Amygdala (tissue), 56 donors: ENCODE data around the gene PRSS57.

Source experiments
- DNase-seq, 56 donors: peaks; one replicate each; lab custom pipeline; 2025; lab: John Stamatoyannopoulos, UW

Gene PRSS57

GRCh38 chr19:656751-657559, 38.3 kb downstream of the PRSS57 start:
- no peak for DNase-seq

DNA sequence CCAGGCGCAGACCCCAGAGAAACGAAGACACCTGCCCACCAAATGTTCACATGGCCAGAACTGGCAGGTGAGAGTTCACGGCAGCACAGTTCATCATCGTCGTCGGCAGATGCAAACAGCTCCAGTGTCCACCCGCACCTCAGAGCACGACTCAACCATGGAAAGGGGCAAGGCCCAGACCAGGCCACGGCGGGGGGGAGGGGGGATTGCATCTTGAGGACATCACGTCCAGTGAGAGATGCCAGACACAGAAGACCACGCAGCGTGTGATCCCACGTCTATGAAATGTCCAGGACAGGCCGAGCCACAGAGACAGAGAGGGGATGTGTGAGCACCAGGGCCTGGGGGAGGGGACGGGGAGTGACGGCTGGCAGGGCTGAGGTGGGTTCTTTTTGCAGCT, 39.6 kb downstream of the PRSS57 start:
- no peak for DNase-seq

- no peak for DNase-seq
Observed at GRCh38 chr19:653425-653824, 41.8 kb downstream of the PRSS57 start.

DNA sequence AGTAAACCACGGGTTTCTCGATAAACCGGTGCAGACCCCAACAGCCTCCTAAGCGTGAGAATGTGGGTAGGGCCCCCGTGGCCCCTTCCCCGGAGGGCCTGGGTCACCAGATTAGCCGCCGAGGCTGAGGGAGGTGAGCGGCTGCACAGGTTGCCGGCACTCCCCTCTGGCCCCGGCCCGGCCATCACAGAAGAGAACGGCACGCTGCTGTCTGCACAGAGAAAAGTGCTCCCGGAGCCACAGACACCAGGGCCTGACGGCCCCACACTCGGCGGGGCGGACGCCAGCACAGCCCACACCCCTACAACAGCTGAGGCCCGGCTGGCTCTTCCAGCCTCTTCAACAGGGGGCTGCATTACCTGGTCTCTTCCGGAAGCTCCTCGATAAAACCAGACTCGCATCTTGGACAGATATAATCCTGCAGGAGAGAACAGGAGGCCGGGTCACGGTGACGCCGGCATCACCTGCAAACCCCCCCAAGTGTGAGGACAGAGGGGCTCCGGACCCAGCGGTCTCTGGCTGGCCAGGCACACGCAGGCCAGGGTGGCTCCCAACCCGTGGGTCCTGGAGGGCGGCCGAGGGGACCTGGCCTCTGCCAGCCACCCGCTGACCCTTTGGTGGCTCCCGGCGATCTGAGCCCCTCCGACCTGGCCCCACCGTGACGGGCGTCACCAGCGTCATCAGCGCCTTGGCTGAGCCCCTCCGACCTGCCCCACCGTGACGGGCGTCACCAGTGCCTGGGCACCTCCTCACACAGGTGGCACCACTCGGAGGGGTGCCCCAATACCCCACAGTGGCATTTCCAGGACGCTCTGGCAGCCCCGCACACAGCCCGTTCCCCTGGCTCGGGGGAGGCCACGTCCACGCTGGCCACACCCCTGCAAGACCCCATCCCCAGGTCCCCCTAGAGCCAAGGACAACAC, 42.5 kb downstream of the PRSS57 start:
- no peak for DNase-seq

- DNase-seq, result no peak
Observed at GRCh38 chr19:651991-652390, 43.3 kb downstream of the PRSS57 start.

DNA sequence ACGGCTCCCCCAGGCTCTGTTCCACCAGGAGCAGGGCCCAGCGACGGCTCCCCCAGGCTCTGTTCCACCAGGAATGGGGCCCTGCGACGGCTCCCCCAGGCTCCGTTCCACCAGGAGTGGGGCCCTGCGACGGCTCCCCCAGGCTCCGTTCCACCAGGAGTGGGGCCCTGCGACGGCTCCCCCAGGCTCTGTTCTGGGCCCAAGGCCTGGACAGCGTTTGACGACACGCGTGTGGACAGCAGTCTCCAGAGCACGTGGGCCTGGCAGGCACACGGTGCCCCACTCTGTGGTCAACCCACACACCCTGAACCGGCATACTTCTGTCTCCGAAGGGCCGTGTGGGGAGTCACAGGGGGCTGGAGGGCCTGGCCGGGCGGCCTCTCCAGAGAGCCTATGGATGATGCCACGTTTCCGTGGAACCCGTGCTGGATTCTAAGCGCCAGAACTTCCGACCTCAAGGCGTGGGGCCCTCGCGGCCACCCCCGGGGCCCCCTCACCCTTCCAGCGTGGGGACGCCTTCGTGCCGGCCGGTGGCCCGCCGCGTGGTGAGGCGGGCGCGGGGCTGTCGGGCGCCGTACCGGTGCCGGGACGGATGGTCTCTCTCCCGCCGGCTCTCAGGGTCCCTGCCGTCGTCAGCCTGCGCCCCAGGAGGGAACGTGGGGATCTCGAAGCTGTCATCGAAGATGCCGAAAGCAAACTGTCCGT, 44.0 kb downstream of the PRSS57 start:
- DNase-seq, result no peak

GRCh38 chr19:650121-650520, 45.1 kb downstream of the PRSS57 start:
- DNase-seq, result no peak

DNA sequence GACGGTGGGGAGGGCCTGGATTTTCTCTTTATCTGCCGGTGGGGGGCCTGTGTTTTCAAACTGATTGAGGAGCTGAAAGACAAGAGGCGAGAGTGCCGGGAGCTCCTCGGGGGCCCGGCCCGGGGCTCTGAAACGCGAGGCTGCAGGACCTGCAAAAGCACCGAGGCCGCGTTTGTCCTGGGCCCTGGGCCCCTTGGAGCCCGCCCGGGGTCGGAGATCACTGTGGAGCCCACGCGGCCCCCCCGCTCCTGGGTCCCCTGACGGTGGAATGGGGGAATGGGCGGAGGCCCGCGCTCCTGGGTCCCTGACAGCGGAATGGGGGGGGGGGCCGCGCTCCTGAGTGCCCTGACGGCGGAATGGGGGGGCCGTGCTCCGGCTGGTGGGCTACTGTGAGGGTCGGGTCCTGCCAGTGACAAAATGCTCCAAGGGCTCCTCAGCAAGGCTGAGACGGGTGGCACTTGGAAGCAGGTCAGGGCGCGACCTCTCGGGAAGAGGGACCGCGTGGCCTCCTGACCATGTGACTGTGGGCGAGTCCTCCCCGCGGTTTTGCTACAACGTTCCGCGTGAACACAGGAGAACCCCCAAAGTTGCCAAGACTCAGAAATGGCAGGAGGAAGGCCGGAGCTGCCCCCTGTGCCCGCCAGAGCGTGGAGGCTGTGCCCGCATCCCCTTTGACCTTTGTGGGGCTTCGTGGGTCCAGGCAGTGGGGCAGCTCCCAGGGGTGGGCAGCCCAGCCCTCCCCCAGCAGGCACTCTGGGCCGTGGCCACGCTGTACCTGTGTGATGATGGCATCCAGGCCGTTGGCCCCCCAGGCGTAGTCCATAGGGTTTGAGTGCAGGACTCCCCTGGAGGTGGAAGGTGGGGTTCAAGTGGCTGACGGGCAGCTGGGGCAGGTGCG, 46.1 kb downstream of the PRSS57 start:
- peak in 1 of 56 donors; percentile 10 for DNase-seq

- DNase-seq, result no peak
Observed at GRCh38 chr19:648305-648704, 46.9 kb downstream of the PRSS57 start.

DNA sequence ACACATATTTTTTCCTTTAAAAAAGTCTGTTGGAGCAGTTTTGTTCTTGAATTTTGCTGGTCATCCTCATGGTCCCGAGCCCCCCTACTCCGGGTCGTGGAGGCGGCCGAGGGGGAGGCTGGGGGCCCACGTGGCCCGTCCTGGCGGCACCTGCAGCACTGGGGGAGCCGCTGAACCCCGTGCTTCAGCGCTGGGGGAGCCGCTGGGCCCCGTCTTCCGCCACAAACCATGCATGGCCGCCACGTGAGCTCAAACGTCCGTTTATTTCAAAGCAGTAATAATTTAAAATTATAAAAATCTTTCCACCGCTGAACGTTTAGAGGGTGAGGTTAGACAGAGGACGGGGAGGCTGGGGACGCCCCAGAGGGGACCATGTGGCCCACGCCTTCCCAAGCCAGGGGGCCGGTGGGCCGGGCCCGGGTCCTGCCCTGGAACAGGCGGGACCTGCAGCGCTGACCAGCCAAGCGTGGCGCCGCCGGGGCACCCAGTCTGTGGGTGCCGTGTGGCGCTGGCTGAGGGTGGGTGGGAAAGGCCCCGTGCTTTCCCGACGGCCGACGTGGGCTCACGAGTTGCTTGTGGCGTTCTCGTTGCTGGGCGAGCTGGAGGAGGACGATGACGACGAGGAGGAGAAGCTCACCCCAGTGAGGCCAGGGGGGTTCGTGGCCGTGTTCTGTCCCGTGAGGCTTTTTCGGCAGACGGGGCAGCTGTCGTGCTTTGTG, 47.5 kb downstream of the PRSS57 start:
- no peak for DNase-seq

- no peak for DNase-seq
Observed at GRCh38 chr19:646779-647565, 48.3 kb downstream of the PRSS57 start.

GRCh38 chr19:645912-646778, 49.1 kb downstream of the PRSS57 start:
- DNase-seq, result no peak

DNA sequence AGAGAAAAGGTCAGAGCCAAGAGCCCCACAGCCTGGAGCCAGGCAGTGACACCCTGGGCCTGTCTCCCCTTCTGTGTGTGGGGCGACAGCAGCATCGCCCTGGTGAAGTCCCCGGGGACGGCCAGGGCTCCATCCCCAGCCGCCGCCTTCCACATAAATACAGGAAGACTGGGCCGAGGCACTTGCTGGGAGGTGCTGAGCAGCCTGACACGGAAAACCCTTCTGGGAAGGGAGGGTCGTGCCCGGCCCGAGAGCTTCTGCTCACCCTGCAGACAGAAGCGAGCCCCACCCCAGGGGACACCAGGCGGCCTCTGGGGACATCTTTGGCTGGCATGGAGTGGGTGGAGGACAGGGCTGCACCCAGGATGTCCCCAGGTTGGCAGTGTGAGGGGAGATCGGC, 50.5 kb downstream of the PRSS57 start:
- DNase-seq, result no peak

DNA sequence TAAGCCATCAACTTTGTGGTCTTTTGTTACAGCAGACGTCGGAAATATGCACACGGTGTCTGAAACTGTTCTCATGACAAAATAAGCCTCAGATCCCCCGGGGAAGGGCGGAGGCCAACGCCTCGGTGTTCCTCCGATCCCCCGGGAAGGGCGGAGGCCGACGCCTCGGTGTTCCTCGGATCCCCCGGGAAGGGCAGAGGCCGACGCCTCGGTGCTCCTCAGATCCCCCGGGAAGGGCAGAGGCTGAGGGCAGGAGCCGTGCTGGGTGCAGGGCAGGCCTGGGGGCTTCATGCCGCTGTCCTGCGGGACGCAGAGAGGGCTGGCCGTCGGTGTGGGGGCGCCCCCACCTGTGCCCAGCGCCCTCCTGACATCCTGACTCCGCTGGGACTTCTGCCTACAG, 50.9 kb downstream of the PRSS57 start:
- no peak for DNase-seq

DNA sequence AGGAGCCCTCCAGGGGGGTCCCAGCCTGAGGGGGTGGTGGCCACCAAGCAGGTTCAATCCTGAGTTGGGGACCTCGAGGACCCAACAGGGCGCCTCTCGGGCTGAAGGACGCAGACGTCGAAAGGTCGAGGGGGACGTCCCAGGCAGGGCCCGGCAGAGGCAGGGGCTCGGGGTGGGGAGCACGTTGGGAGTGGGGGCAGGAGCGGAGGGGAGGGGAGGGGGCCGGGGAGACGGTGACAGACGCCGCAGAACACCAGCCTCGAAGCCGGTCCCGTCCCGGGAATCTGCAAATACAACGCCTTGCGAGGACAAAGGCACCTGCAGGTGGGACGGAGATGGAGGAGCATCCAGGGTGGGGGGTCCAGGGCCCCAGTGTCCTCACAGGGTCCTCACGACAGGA, 51.5 kb downstream of the PRSS57 start:
- no peak for DNase-seq

DNA sequence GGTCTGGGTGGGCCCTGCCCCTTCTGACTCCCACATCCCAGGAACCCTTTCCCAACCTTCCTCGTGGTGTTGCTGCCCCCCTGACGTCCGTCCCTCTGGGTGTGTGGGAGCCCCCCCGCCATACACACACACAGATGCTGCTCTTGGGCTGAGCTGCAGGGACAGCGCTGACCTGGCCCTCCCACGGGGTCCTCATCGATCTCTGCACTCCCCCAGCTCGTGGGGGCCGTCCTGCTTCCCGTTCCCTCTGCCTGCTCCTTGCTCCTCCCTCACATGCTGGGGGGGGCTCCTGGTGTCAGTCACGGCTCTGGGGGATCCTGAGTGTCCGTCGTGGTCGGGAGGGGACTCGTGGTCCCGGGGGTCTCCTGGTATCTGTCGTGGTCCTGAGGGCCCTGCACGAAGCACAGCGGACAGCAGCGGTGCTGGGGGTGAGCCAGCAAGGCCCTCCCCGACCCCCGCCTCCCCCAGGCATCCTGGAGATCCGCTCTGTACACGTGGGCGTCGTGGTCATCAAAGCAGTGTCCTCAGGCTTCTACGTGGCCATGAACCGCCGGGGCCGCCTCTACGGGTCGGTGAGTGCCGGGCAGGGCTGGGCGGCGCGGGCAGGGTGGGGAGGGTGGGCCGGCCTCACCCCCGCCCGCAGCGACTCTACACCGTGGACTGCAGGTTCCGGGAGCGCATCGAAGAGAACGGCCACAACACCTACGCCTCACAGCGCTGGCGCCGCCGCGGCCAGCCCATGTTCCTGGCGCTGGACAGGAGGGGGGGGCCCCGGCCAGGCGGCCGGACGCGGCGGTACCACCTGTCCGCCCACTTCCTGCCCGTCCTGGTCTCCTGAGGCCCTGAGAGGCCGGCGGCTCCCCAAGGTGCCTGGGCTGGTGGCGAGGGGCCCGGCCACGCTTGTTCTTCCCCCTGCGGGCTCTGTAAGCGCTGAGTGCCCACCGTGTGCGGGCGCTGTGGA, 52.2 kb downstream of the PRSS57 start:
- DNase-seq, result no peak
